T-cell (primary cell): ENCODE results near the gene SLN. TPM values are rescaled to one million over a fixed set of nuclear protein-coding genes. Genes with fewer than 3 reads are reported as not detected.

Experiments used
- ATAC-seq, 4 experiments: fragments of 200-7000 bp in 3 of 4; fragments of 150-1000 bp in 1 of 4; cut with Tn5 transposase; replicated peaks in 1 of 4; 1 replicate in 3 of 4; 2 replicates in 1 of 4; pipeline ENCODE4 v1.10.0; 2021; ENCODE audit warnings: moderate library complexity in 3 of 4, mild to moderate bottlenecking in 2 of 4, moderate number of reproducible peaks in 1 of 4
- CTCF ChIA-PET, 2 donors: fragments of 300-600 bp; sonication (Branson Sonifier 250); formaldehyde crosslinking; loops; one replicate each; lab custom pipeline; 2022; ENCODE audit warnings: antibody characterized with exemption in 2 of 2; lab: Charles Lee
- POLR2A ChIA-PET, 2 donors: fragments of 300-600 bp; sonication (Branson Sonifier 250); formaldehyde crosslinking; loops; one replicate each; lab custom pipeline; 2022; ENCODE audit warnings: antibody characterized with exemption in 2 of 2; lab: Charles Lee
- DNase-seq, 35 experiments: peaks; one replicate each; pipeline versions ENCODE4 v3.0.0 to v3.0.0-alpha.2; 2013 to 2023
- H3K27ac ChIP-seq: one replicate; pipeline ENCODE4 v1.5.1; 2013; ENCODE audit warnings: low read length
- H3K27me3 ChIP-seq, 2 experiments: replicated peaks in 1 of 2; 1 replicate in 1 of 2; 2 replicates in 1 of 2; pipeline versions ENCODE4 v1.6.1 to v1.7.0; 2013; ENCODE audit warnings: low read length in 1 of 2, mixed read lengths in 1 of 2; ENCODE audit not compliant: control insufficient read depth in 2 of 2, insufficient read depth in 2 of 2; ENCODE audit errors: extremely low read depth in 1 of 2
- H3K36me3 ChIP-seq, 2 donors: 1 replicate in 1 of 2; 2 replicates in 1 of 2; pipeline versions ENCODE4 v1.6.1 to v1.7.0; 2013; ENCODE audit warnings: low read length in 1 of 2; ENCODE audit not compliant: control insufficient read depth in 2 of 2, insufficient read depth in 1 of 2; ENCODE audit errors: extremely low read depth in 1 of 2
- H3K4me1 ChIP-seq, 2 experiments: 1 replicate in 1 of 2; 2 replicates in 1 of 2; pipeline versions ENCODE4 v1.6.1 to v1.7.0; 2013; ENCODE audit warnings: low read length in 2 of 2, mixed read lengths in 1 of 2; ENCODE audit not compliant: insufficient read depth in 2 of 2, control insufficient read depth in 1 of 2; ENCODE audit errors: extremely low read depth in 1 of 2
- H3K4me3 ChIP-seq, 2 donors: 1 replicate in 1 of 2; 2 replicates in 1 of 2; pipeline versions ENCODE4 v1.5.1 to v1.7.0; 2013; ENCODE audit warnings: mild to moderate bottlenecking in 2 of 2, low read length in 1 of 2, moderate library complexity in 1 of 2; ENCODE audit not compliant: control insufficient read depth in 1 of 2; ENCODE audit errors: extremely low read depth in 1 of 2
- H3K9me3 ChIP-seq: 2 replicates; pipeline ENCODE4 v1.7.0; 2013
- H3K27ac Mint-ChIP-seq, 2 donors: one replicate each; pipeline ENCODE4 v1.8.0; 2020 to 2021; ENCODE audit warnings: mild to moderate bottlenecking in 2 of 2, mixed read lengths in 2 of 2
- H3K27me3 Mint-ChIP-seq, 2 donors: one replicate each; pipeline ENCODE4 v1.8.0; 2021 to 2022; ENCODE audit warnings: mixed read lengths in 2 of 2
- H3K36me3 Mint-ChIP-seq: one replicate; pipeline ENCODE4 v1.8.0; 2021; ENCODE audit warnings: mixed read lengths
- H3K4me1 Mint-ChIP-seq, 3 donors: one replicate each; pipeline ENCODE4 v1.8.0; 2020 to 2022; ENCODE audit warnings: mixed read lengths in 3 of 3, mild to moderate bottlenecking in 1 of 3
- H3K4me3 Mint-ChIP-seq, 3 donors: one replicate each; pipeline ENCODE4 v1.8.0; 2020 to 2022; ENCODE audit warnings: mild to moderate bottlenecking in 3 of 3, mixed read lengths in 3 of 3, moderate library complexity in 3 of 3
- H3K9me3 Mint-ChIP-seq, 3 donors: one replicate each; pipeline ENCODE4 v1.8.0; 2020 to 2022; ENCODE audit warnings: mixed read lengths in 3 of 3
- total RNA-seq, 35 experiments: library from RNA in 6 of 35; stranded (reverse) in 6 of 35; fragments of 120-200 nt in 1 of 35; gene quantifications; one replicate each; pipeline versions ENCODE4 v1.2.1 to v1.2.4 and lab custom pipeline; 2013 to 2026

The SLN gene
- total RNA-seq, 5 donors from 2014 or later (not counting 1 experiment from before 2014, with no cell fraction given) = not detected

DNA sequence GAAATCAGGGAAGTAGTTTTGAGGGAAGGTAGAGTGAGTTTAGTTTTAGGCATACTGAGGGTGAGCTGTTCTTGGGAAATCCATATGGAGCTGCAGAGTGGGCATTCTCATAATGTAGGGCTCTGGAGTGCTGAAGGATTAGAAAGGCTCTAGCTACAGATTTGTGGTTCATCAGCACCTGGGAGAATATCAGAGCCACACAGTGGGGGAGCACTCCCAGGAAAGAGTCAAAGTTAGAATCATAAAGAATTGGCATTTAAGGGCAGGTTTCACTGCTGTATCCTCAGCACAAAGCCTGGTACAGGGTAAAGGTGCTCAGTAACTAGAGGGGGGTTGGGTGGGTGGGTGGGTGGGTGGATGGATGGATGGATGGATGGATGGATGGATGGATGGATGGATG lies 52.5 kb downstream of the SLN start:
- H3K4me1 Mint-ChIP-seq = no peaks in the 10 kb centered on the region
- H3K36me3 ChIP-seq = no peaks in the 10 kb centered on the region
- H3K27me3 ChIP-seq = peaks cover 0 to 2% of the 10 kb centered on the region in 2 experiments
- H3K27ac Mint-ChIP-seq = no peak overlapping the region
- POLR2A ChIA-PET = no interaction called here
- DNase-seq (no peak), ATAC-seq (no peak)
- no peaks in the 10 kb centered on the region for H3K36me3 Mint-ChIP-seq
- H3K9me3 Mint-ChIP-seq = no peaks in the 10 kb centered on the region
- CTCF ChIA-PET = no interaction called here
- no peaks in the 10 kb centered on the region for H3K9me3 ChIP-seq
- no peaks in the 10 kb centered on the region for H3K4me1 ChIP-seq
- no peak overlapping the region for H3K4me3 ChIP-seq
- peaks cover 2 to 4% of the 10 kb centered on the region in 2 donors for H3K27me3 Mint-ChIP-seq
- H3K4me3 Mint-ChIP-seq = no peak overlapping the region
- H3K27ac ChIP-seq = no peak overlapping the region

Other genes with a start within 250 kb of the SLN start
- 10 to 100 TPM; 11.6 to 15.4 (median 12.4) TPM for gene ALKBH8, start 146.3 kb downstream of the SLN start, total RNA-seq
- not detected for gene ELMOD1, start 120.9 kb downstream of the SLN start, total RNA-seq
- 10 to 100 TPM in 2 of 5 donors, 1 to 10 TPM in 3; 2.9 to 10.9 (median 7.1) TPM for gene SLC35F2, start 146.7 kb upstream of the SLN start, total RNA-seq
- gene RAB39A, start 216.4 kb upstream of the SLN start, total RNA-seq = under 1 TPM in 1 of 5 donors, not detected in 4; 0.13 TPM